ENCODE data around the gene COX8A. TPM values are rescaled to one million over a fixed set of nuclear protein-coding genes. Genes with fewer than 3 reads are reported as not detected.

Gene COX8A
- total RNA-seq, 1 donor from 2014 or later, result 539 TPM

- TF ChIP-seq, protein P1, sequence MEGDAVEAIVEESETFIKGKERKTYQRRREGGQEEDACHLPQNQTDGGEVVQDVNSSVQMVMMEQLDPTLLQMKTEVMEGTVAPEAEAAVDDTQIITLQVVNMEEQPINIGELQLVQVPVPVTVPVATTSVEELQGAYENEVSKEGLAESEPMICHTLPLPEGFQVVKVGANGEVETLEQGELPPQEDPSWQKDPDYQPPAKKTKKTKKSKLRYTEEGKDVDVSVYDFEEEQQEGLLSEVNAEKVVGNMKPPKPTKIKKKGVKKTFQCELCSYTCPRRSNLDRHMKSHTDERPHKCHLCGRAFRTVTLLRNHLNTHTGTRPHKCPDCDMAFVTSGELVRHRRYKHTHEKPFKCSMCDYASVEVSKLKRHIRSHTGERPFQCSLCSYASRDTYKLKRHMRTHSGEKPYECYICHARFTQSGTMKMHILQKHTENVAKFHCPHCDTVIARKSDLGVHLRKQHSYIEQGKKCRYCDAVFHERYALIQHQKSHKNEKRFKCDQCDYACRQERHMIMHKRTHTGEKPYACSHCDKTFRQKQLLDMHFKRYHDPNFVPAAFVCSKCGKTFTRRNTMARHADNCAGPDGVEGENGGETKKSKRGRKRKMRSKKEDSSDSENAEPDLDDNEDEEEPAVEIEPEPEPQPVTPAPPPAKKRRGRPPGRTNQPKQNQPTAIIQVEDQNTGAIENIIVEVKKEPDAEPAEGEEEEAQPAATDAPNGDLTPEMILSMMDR (conservative IDR thresholded peaks at IDR 0.05; ENCODE audit: low read depth, low read length), result no peak
- H3K4me3 ChIP-seq (ENCODE audit: low read depth, low read length), result no peak overlapping the region
- no peak for DNase-seq (ENCODE audit: low read depth)
Observed at GRCh38 chr11:64014356-64014755, 39.9 kb downstream of the COX8A start.

DNA sequence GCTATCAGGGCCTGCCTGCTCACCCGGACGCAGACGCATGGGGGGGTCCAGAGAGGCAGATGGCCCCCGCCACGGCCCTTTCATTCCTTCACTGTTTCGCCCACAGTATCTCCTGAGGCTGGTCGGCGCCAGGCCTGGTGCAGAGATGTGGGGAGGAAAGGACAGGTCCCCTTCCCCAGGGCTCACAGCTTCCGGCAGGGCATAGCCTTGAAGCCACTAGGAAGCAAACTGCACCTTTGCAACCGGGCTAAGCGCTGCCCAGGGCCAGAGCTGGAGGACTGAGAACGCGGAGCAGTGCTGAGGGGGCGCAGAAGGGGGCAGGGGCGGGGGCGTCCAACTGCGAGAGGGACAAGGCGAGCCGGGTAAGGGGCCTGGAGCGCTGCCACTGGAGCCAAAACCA lies 41.1 kb downstream of the COX8A start:
- DNase-seq (ENCODE audit: low read depth), result no peak
- TF ChIP-seq, protein P1 (conservative IDR thresholded peaks at IDR 0.05; ENCODE audit: low read depth, low read length), result no peak
- H3K4me3 ChIP-seq (ENCODE audit: low read depth, low read length), result no peak overlapping the region

DNA sequence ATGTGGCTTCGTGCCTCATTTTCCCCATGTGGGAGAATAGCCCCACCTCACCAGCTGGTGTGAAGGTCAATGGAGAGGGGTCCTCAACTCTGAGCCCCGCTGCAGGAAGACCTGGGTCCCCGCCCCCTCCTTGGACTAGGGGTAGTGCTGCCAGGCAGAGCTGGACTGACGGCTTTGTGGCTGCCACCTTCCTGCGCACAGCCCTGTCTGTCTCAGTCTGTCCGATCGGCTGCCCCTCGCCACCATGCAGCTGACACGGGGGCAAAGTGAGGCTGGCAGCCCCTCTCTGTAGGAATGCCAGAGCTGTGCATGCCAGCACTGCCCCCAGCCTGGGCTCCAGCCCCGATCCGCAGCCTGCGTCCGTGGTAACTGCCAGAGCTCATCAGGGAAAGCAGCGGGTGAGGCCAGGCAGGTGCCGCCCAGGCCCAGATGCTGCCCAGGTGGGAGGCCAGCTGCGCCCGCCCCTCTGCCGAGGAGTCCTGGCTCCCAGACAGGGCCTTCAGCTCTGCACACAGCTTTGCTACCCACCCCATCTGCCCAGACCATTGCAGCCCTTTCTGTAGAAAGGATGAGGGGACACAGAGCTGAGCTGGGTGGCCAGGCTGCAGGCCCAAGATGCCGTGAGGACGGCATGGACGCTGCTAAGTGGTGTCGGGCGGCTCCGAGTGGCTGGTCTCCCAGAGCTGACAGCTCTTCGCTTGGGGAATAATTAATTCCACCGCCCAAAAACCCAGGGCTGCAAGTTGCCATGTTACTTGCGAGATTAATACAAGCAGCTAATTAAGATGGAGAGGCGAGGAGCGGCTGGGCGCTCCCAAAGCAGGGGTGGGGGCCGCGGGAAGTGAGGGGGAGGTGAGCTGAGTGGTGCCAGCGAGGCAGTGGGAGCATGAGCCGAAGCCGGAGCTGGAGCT lies 41.8 kb downstream of the COX8A start:
- TF ChIP-seq, protein P1 (conservative IDR thresholded peaks at IDR 0.05; ENCODE audit: low read depth, low read length), result no peak
- no peak overlapping the region for H3K4me3 ChIP-seq (ENCODE audit: low read depth, low read length)
- no peak for DNase-seq (ENCODE audit: low read depth)

DNA sequence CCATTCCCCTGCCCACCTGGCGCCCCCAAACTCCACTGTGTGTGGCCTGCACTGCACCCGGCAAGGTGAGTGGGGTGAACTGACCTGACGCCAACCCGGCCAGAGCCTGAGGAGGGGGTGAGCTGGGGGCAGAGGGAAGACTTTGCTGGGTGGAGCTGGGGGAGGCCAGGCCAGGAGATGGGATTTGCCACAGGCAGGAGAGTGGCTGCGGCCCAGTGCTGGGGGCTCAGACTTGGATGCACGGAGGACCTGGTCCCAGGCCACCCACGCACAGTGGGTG lies 43.5 kb downstream of the COX8A start:
- no peak for DNase-seq (ENCODE audit: low read depth)
- H3K4me3 ChIP-seq (ENCODE audit: low read depth, low read length), result no peak overlapping the region
- TF ChIP-seq, protein P1 (conservative IDR thresholded peaks at IDR 0.05; ENCODE audit: low read depth, low read length), result no peak

DNA sequence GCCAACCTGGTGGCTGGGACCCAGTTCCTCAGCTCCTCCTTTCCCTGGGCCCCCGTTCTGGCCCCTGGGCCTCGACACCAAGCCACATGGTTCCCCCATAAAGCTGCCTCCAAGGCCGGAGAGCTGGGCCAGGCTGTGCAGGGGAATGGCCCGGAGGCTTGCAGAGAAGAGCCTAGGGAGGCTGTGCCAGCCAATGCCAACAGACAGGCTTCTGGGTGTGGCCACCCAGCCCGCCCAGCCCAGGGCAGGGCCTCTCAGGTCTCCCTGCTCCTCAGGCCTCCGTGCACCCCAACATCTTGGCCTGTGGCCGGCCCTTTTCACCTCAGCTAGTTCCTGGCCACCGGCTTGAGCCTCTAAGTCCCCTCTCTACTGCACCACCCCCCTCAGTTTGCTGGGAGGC lies 43.9 kb downstream of the COX8A start:
- H3K4me3 ChIP-seq (ENCODE audit: low read depth, low read length), result no peak overlapping the region
- TF ChIP-seq, protein P1 (conservative IDR thresholded peaks at IDR 0.05; ENCODE audit: low read depth, low read length), result no peak
- DNase-seq (ENCODE audit: low read depth), result no peak

DNA sequence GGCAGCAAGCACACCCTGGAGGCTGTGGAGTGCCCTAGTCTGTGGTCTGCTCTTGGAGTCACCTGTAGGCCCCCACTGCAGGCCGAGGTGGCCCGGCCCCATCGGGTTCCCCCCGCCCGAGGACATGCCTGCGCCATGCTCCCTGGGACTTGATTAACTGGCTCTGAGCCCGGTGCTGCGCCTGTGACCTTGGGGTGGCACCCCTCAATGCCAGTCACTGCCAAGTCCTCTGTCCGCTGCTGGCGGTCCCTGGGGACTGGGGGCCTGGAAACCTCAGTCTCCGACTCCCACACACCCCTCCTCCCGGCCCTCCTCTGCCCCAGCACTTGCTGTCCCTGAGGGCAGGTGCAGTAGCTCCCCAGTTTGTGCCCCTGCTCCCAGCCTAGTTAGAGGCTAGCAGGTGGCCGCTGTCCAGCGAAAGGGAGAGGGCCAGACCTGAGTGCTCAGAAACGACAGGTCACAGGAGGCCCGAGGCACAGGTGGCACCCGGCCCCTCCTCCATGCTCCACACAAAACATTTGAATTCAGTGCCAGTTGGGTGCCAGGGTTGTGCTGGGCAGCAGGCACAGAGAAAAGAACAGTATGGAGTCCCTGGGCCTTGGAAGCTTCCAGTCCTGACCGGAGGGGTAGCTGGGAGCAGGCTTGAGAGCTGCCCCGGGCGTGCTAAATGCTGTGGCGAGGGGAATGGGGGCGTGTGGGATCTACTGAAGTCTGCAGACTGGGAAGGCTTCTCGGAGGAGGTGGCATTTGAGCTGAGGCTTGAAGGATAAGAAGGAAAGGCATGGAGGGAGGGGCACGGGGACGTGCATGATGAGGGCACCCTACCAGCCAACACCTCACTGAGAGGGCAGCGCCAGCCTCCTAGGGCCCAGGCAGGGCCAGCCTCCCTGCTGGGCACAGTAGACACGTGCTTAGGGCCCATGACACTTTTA lies 45.0 kb downstream of the COX8A start:
- DNase-seq (ENCODE audit: low read depth), result no peak
- H3K4me3 ChIP-seq (ENCODE audit: low read depth, low read length), result no peak overlapping the region
- TF ChIP-seq, protein P1 (conservative IDR thresholded peaks at IDR 0.05; ENCODE audit: low read depth, low read length), result no peak

Measured in epithelial cell of proximal tubule (primary cell).